Spleen (tissue), 11 donors: ENCODE data around the gene ZSWIM3. TPM values are rescaled to one million over a fixed set of nuclear protein-coding genes. Genes with fewer than 3 reads are reported as not detected.

Source experiments
- DNase-seq: peaks from one replicate; pipeline ENCODE4 v3.0.0-alpha.2; 2020
- H3K27ac ChIP-seq, 8 donors: fragments of 200-600 bp; sonication (generic) in 7 of 8; 1 replicate in 4 of 8; 2 replicates in 4 of 8; pipeline versions ENCODE4 v1.5.0 to v1.8.0; 2016 to 2021; ENCODE audit warnings: inconsistent platforms in 4 of 8, mild to moderate bottlenecking in 4 of 8, moderate library complexity in 1 of 8
- H3K27me3 ChIP-seq, 7 donors: fragments of 200-600 bp; sonication (generic) in 6 of 7; replicated peaks in 1 of 7; 1 replicate in 4 of 7; 2 replicates in 3 of 7; pipeline versions ENCODE4 v1.5.0 to v1.8.0; 2016 to 2021; ENCODE audit warnings: inconsistent platforms in 3 of 7, mild to moderate bottlenecking in 1 of 7
- H3K36me3 ChIP-seq, 6 donors: fragments of 200-600 bp; sonication (generic) in 5 of 6; 1 replicate in 4 of 6; 2 replicates in 2 of 6; pipeline versions ENCODE4 v1.5.0 to v1.8.0; 2016 to 2021; ENCODE audit warnings: inconsistent platforms in 2 of 6
- H3K4me1 ChIP-seq, 6 donors: fragments of 200-600 bp; sonication (generic) in 5 of 6; 1 replicate in 3 of 6; 2 replicates in 3 of 6; pipeline versions ENCODE4 v1.5.0 to v1.8.0; 2016 to 2021; ENCODE audit warnings: inconsistent platforms in 3 of 6
- H3K4me3 ChIP-seq, 8 donors: fragments of 200-600 bp; sonication (generic) in 7 of 8; 1 replicate in 4 of 8; 2 replicates in 4 of 8; pipeline versions ENCODE4 v1.5.0 to v1.8.0; 2016 to 2021; ENCODE audit warnings: inconsistent platforms in 4 of 8, mild to moderate bottlenecking in 4 of 8, moderate library complexity in 2 of 8
- H3K9me3 ChIP-seq, 8 donors: fragments of 200-600 bp; sonication (generic) in 7 of 8; 1 replicate in 4 of 8; 2 replicates in 4 of 8; pipeline versions ENCODE4 v1.5.0 to v1.8.0; 2016 to 2021; ENCODE audit warnings: inconsistent platforms in 4 of 8
- POLR2A ChIP-seq, 3 donors: fragments of 450-650 bp; IDR thresholded peaks; one replicate each; pipeline ENCODE4 v1.5.1; 2017; ENCODE audit warnings: antibody characterized with exemption in 3 of 3, mild to moderate bottlenecking in 1 of 3
- POLR2AphosphoS5 ChIP-seq, 3 donors: sonication (generic); formaldehyde crosslinking; IDR thresholded peaks; one replicate each; pipeline ENCODE4 v1.5.1; 2017; ENCODE audit warnings: antibody characterized with exemption in 3 of 3
- WGBS, 5 donors: extraction: QIAGEN DNeasy Blood & Tissue Kit in 3 of 5; methylation state at CpG; one replicate each; pipeline versions ENCODE4 v1.1.5 to v1.1.7; 2013 to 2018; 5-methylcytosine and 5-hydroxymethylcytosine counted together
- intact Hi-C: fragments of 100-400 bp; cut with DNase I; formaldehyde crosslinking; loops from one replicate; pipeline ENCODE4 v1.15.0; 2023; ENCODE audit warnings: low total_unique reads
- polyA plus RNA-seq, 3 donors: library from polyadenylated mRNA; stranded (reverse); fragments of 200-250 nt; gene quantifications; one replicate each; pipeline ENCODE4 v1.2.1, GENCODE V29; 2013
- total RNA-seq, 7 donors: library from RNA; depleted of rRNA in 3 of 7; stranded (reverse); fragments of >200 nt in 3 of 7; fragmentation: NEBNext Ultra II Directional in 4 of 7; extraction: Animal tissue kit (Norgen Biotek cat#: 25700) in 4 of 7; gene quantifications; one replicate each; pipeline versions ENCODE4 v1.1.0 to v1.2.1, GENCODE V29; 2016 to 2021
- TF ChIP-seq, protein P1 (sequence below), 11 experiments: fragments of 200-600 bp in 7 of 11; fragments of 450-650 bp in 4 of 11; sonication (generic) in 4 of 11; IDR thresholded peaks in 8 of 11; conservative IDR thresholded peaks in 3 of 11; 1 replicate in 7 of 11; 2 replicates in 4 of 11; pipeline versions ENCODE4 v1.4.0 to v1.8.0; 2016 to 2021; ENCODE audit warnings: antibody characterized with exemption in 11 of 11, inconsistent platforms in 4 of 11, mild to moderate bottlenecking in 1 of 11
- donor health status: healthy with polysubstance abuse.
- donor health status: DM: no; HTN: no; CAD: no; lungs with moderate emphysema.
- donor health status: DM: no; HTN: no; CAD: no.
- donor health status: Bipolar disorder and iron deficiency.
- donor health status: healthy.
- donor health status: DM: no; HTN: no; CAD: no.
- donor health status: DM: yes; HTN: yes; CAD: no.

Gene ZSWIM3
- total and polyA plus RNA-seq, 10 donors, result 3.1 to 7.1 (median 5.1) TPM

DNA sequence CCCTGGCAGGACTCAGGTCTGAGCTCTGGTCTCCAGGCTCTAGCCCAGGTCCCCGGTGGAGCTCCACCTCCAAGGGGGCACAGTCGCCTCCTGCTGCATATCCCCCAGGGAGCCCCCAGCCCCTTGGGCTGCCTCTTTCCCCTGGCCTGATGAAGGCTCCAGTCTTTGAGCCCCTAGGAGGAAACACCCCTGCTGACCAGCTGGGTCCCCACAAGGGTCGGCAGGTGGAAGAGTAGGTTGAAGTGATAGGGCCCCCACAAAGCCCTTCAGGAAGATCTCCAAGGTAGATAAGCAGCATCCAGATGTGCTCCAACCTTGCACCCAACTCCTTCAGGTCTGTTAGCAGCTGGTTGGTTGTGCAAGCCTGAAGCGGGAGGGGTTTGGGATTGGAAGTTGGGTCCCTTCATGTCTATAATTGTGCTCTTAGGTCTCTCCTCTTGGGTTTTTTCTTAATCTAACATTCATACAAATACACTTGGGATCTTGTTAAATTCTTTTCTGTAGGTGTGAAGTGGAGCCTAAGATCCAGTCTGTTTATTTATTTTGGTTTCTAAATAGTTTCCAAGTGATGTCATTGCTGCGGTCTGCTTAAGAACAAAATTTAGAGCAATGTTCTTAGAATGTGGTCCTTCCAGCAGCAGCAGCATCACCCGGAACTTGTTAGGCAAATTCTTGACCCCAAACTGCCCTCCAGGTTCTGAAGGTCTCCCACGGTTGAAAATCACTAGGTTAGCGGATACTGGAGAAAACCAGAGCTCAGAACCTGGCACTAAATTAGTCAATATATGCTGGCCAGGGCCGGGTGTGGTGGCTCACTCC lies 39.8 kb upstream of the ZSWIM3 start:
- 73 to 88% (median 82%) methylated on average over 7 to 9 of the region's 9 CpGs for WGBS, 5 donors
- intact Hi-C loops, result loop anchor here (10.0 kb wide), 1 partner anchor 147 kb away; no protein-coding TSS in a partner anchor
- Histone ChIP-seq H3K4me3 (no peak overlapping the region), H3K36me3 (peaks cover 0 to 31% (median 0%) of the 10 kb centered on the region in 6 donors), H3K27ac (no peak overlapping the region), H3K4me1 (peaks cover 6 to 18% (median 7%) of the 10 kb centered on the region in 6 donors), H3K27me3 (peaks cover 0 to 16% (median 7%) of the 10 kb centered on the region in 7 donors), H3K9me3 (no peaks in the 10 kb centered on the region)
- no peak for DNase-seq
- TF ChIP-seq, protein P1, sequence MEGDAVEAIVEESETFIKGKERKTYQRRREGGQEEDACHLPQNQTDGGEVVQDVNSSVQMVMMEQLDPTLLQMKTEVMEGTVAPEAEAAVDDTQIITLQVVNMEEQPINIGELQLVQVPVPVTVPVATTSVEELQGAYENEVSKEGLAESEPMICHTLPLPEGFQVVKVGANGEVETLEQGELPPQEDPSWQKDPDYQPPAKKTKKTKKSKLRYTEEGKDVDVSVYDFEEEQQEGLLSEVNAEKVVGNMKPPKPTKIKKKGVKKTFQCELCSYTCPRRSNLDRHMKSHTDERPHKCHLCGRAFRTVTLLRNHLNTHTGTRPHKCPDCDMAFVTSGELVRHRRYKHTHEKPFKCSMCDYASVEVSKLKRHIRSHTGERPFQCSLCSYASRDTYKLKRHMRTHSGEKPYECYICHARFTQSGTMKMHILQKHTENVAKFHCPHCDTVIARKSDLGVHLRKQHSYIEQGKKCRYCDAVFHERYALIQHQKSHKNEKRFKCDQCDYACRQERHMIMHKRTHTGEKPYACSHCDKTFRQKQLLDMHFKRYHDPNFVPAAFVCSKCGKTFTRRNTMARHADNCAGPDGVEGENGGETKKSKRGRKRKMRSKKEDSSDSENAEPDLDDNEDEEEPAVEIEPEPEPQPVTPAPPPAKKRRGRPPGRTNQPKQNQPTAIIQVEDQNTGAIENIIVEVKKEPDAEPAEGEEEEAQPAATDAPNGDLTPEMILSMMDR (IDR thresholded peaks at IDR 0.05 in 8 of 11, conservative IDR thresholded peaks at IDR 0.05 in 3 of 11), result no peak
- TF ChIP-seq POLR2A (IDR thresholded peaks at IDR 0.05), result no peak
- no peak for TF ChIP-seq POLR2AphosphoS5 (IDR thresholded peaks at IDR 0.05)

DNA sequence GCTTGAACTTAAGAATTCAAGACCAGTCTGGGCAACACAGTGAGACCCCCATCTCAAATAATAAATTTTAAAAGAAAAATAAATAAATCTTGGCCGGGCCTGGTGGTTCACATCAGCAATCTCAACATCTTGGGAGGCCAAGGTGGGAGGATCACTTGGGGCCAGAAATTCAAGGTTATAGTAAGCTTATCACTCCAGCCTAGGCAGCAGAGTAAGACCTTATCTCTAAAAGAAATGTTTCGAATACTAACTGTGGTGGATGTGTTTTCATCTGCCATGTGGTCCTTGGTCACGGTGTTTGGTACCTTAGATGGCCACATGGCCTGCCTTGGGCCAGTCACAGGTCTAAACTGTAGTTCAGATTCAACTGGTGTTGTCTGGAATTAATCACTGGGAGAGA lies 39.2 kb upstream of the ZSWIM3 start:
- H3K9me3 ChIP-seq, result no peaks in the 10 kb centered on the region
- H3K36me3 ChIP-seq, result peaks cover 0 to 31% (median 0%) of the 10 kb centered on the region in 6 donors
- H3K27ac ChIP-seq, result no peak overlapping the region

DNA sequence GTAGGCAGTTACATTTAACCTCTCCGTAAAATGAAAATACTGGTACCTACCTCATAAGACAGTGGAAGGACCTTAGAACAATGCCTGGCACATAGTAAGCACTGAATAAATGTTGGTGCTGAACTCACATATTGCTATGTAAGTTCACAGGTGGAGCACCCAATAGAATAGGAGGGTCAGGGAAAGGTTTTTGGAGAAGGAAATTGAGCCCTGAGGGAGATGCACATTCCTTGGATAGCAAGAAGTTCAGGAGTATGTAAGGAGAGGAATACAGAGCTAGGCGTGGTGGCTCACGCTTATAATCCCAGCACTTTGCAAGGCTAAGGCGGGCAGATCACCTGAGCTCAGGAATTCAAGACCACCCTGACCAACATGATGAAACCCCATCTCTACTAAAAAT lies 37.9 kb upstream of the ZSWIM3 start:
- no peak for DNase-seq
- peaks cover 0 to 29% (median 0%) of the 10 kb centered on the region in 6 donors for H3K36me3 ChIP-seq
- intact Hi-C loops, result loop anchor here (10.0 kb wide), 1 partner anchor 145 kb away; no protein-coding TSS in a partner anchor
- H3K27ac ChIP-seq, result no peak overlapping the region
- TF ChIP-seq, protein P1 (IDR thresholded peaks at IDR 0.05 in 8 of 11, conservative IDR thresholded peaks at IDR 0.05 in 3 of 11), result no peak
- TF ChIP-seq POLR2AphosphoS5 (IDR thresholded peaks at IDR 0.05) (no peak), POLR2A (IDR thresholded peaks at IDR 0.05) (no peak)
- no peak overlapping the region for H3K4me3 ChIP-seq
- H3K4me1 ChIP-seq, result peaks cover 0 to 23% (median 17%) of the 10 kb centered on the region in 6 donors
- H3K9me3 ChIP-seq, result no peaks in the 10 kb centered on the region
- WGBS, 5 donors, result 93 to 100% (median 96%) methylated on average over 4 of the region's 4 CpGs
- peaks cover 0 to 35% (median 22%) of the 10 kb centered on the region in 7 donors for H3K27me3 ChIP-seq

More for the DNA sequence above, 39.2 kb upstream of the ZSWIM3 start:
- Histone ChIP-seq H3K4me1 (peaks cover 0 to 18% (median 6%) of the 10 kb centered on the region in 6 donors), H3K4me3 (no peak overlapping the region), H3K27me3 (peaks cover 0 to 23% (median 14%) of the 10 kb centered on the region in 7 donors)
- intact Hi-C loops, result loop anchor here (10.0 kb wide), 1 partner anchor 147 kb away; no protein-coding TSS in a partner anchor
- WGBS, 5 donors, result 93 to 97% (median 95%) methylated on average over 3 of the region's 3 CpGs
- no peak for DNase-seq
- no peak for TF ChIP-seq POLR2AphosphoS5 (IDR thresholded peaks at IDR 0.05)
- TF ChIP-seq, protein P1 (IDR thresholded peaks at IDR 0.05 in 8 of 11, conservative IDR thresholded peaks at IDR 0.05 in 3 of 11), result no peak
- TF ChIP-seq POLR2A (IDR thresholded peaks at IDR 0.05), result no peak

DNA sequence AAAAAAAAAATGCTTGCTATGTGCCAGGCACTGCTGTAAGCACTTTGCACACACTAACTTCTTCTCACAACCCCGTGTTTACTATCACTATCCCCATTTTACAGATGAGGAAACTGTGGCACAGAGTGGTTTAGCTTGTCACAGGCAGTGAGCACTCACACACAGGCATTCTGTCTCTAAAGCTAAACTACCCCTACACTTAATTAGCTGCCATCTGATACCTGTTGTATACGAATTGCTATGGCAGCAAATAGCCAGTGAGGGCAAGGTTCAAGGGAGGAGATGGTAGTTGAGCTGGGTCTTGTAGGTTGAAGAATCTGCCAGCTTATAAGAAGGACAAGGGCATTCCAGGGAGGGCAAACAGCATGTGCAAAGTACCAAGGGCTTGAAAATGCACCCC lies 35.5 kb upstream of the ZSWIM3 start:
- no peak overlapping the region for H3K4me3 ChIP-seq
- no peak for TF ChIP-seq POLR2AphosphoS5 (IDR thresholded peaks at IDR 0.05)
- TF ChIP-seq, protein P1 (IDR thresholded peaks at IDR 0.05 in 8 of 11, conservative IDR thresholded peaks at IDR 0.05 in 3 of 11), result no peak
- TF ChIP-seq POLR2A (IDR thresholded peaks at IDR 0.05), result no peak
- peaks cover 0 to 37% (median 22%) of the 10 kb centered on the region in 7 donors for H3K27me3 ChIP-seq
- peaks cover 0 to 8% (median 0%) of the 10 kb centered on the region in 6 donors for H3K36me3 ChIP-seq
- intact Hi-C loops, result no loop called here
- 78 to 90% (median 82%) methylated on average over 2 of the region's 2 CpGs for WGBS, 5 donors
- no peak overlapping the region for H3K27ac ChIP-seq
- no peak for DNase-seq
- H3K9me3 ChIP-seq, result no peaks in the 10 kb centered on the region
- peaks cover 0 to 26% (median 19%) of the 10 kb centered on the region in 6 donors for H3K4me1 ChIP-seq
